Loucy (cell line): ENCODE data around the gene TPCN1.

Experiments
- EZH2phosphoT487 ChIP-seq: fragments of 200-600 bp; IDR thresholded peaks from 2 replicates; pipeline ENCODE4 v1.6.1; 2018; ENCODE audit warnings: antibody characterized with exemption, mild to moderate bottlenecking, moderate library complexity, borderline replicate concordance
- TF ChIP-seq, protein P1 (sequence below): fragments of 200-600 bp; sonication (generic); conservative IDR thresholded peaks from 2 replicates; pipeline ENCODE4 v1.5.1; 2014; ENCODE audit warnings: mild to moderate bottlenecking, antibody characterized with exemption, low read length

DNA sequence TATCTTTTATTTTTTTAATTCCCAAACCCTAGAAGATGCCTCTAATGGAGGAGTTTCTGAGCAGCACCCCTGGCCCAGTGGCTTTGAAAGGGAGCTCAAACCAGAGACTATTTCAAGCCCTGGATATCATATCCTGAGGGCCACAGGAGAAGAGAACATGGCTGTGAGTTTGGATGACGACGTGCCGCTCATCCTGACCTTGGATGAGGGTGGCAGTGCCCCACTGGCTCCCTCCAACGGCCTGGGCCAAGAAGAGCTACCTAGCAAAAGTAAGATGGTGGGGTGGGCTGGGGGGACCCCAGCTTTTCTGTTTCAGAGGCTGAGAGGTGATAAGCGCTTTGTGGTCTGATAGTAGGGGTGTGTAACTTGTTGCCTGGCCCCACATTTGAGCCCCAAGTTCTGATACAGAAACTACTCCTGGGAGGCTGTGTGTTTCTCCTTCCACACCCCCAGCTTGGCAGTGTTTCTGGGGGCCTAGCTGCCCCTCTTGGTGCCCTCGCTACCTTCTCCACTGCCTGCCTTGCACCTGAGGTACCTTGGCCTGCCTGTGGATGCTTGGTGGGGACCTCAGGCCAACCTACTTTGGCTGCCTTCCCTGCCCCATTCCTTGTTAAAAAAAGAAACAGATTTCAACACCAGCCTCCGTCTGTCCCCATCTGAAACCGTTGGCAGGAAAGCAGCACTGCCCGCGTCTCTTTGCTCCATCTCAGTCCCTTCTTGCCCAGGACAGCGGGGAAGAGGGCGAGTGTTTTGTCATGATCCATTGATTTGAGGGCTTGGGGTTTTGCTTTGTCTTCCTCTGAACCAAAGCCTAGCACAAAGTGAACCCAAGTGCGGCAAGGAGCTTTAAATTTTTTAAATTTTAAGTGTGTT lies 5.7 kb downstream of the TPCN1 start:
- TF ChIP-seq, protein P1, sequence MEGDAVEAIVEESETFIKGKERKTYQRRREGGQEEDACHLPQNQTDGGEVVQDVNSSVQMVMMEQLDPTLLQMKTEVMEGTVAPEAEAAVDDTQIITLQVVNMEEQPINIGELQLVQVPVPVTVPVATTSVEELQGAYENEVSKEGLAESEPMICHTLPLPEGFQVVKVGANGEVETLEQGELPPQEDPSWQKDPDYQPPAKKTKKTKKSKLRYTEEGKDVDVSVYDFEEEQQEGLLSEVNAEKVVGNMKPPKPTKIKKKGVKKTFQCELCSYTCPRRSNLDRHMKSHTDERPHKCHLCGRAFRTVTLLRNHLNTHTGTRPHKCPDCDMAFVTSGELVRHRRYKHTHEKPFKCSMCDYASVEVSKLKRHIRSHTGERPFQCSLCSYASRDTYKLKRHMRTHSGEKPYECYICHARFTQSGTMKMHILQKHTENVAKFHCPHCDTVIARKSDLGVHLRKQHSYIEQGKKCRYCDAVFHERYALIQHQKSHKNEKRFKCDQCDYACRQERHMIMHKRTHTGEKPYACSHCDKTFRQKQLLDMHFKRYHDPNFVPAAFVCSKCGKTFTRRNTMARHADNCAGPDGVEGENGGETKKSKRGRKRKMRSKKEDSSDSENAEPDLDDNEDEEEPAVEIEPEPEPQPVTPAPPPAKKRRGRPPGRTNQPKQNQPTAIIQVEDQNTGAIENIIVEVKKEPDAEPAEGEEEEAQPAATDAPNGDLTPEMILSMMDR: no peak
- no peak for TF ChIP-seq EZH2phosphoT487
